Stimulated activated CD4-positive, alpha-beta T cell treated with anti-CD3 and anti-CD28 coated beads, Interleukin-1b, Interleukin-23, amount 100 ng/mL, for 1 hour (primary cell): ENCODE data around the gene TUBA4A.
"Not testable (repeated sequence)": the region's sequence is repeated elsewhere in the genome, so short reads cannot be mapped to it uniquely, and the experiment has no call there.

Experiments used
- DNase-seq, 2 donors: peaks; one replicate each; pipeline ENCODE4 v3.0.0-alpha.2; 2020; ENCODE audit warnings: low read depth in 2 of 2

The TUBA4A gene

DNA sequence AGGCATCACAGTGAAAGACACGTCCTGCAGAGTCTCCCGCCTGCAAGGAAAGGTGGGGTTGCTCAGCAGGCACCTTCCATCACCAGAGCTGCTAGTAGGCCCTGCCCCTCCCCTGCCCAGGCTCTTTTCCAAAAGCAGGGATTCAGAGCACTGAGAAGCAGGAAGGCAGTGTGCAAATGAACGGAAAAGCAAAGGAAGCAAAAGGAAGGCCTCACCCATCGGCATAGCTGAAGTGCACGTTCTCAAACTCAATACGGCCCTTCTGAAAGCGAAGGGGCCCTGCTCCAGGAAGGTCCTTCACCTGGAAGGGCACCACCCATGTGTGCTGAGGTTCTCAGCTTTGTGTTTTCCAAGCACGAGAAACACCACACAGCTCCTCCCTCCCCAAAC is 40.7 kb downstream of the TUBA4A start:
- no peak for DNase-seq

GRCh38 chr2:219210886-219211362 is 42.8 kb downstream of the TUBA4A start:
- DNase-seq = no peak

DNA sequence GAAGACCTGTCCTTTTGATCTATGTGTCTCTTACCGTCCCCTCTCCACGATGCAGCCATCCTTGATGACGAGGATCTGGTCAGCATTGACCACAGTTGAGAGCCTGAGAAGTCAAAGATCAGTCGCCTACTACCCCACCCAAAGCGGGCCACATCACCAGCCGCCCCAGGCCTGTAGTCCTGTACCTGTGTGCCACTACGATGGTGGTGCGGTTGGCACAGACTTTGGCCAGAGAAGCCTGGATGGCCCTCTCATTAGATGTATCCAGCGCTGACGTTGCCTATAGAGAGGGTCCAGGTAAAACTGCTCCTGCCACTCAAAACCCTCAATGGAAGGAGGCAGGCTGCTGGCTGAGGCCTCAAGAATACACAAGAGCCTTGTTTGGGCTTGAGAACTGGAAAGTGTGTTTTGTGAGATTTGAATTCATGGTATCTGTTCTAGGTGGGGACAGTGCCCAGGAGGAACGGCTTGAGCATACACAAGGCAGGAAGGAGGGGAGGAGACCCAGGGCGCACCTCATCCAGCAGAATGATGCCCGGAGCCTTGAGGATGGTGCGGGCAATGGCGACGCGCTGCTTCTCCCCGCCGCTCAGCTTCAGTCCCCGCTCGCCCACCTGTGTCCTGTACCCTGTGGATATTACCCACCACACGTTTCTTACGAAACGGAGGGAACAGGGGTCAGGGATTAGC is 43.4 kb downstream of the TUBA4A start:
- no peak for DNase-seq

DNA sequence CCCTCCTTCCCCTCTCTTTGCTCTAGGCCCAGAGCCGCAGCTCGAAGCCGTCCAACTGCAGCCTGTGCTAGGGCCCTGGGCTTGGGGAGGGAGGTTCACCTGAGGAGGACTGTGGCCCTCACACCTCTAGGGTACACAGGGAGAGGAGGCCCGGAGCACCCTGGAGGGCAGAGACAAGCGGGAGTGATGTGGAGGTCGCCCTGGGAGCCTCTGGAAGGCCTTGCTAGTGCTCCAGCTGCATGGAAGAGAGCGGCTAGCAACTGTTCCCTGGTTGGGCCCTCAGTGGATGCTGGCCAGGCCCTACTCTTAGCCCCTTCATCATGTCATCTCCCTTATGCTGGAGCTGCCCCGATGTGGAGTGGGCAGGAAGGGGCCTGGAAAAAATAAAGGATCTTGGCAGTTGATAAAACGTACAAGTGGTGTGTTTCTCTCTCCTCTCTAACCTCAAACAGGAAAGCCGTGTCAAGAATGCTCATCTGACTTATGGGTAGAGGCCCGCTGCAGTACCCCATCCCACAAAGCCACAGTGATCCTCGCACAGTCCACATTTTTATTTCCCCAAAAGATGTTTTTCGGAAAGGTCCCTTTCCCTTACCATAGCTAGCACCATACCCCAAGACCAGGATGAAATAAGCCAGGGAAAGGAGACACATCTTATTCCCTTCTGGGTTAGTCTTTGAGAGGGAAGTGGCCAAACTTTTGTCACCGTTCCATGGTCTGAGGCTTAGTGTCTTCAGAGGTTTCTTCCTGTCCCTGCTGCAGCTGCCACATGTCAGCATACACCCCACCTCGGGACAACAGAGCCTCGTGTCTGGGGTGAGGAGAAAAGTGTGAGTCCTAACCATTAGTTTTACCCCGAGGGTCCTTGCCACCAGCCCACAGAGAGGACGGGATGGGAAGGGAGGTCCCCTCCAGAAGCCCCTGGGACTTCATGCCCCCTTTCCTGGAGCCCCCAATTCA is 44.2 kb downstream of the TUBA4A start:
- no peak for DNase-seq

GRCh38 chr2:219207884-219208740 is 45.6 kb downstream of the TUBA4A start:
- DNase-seq = no peak

DNA sequence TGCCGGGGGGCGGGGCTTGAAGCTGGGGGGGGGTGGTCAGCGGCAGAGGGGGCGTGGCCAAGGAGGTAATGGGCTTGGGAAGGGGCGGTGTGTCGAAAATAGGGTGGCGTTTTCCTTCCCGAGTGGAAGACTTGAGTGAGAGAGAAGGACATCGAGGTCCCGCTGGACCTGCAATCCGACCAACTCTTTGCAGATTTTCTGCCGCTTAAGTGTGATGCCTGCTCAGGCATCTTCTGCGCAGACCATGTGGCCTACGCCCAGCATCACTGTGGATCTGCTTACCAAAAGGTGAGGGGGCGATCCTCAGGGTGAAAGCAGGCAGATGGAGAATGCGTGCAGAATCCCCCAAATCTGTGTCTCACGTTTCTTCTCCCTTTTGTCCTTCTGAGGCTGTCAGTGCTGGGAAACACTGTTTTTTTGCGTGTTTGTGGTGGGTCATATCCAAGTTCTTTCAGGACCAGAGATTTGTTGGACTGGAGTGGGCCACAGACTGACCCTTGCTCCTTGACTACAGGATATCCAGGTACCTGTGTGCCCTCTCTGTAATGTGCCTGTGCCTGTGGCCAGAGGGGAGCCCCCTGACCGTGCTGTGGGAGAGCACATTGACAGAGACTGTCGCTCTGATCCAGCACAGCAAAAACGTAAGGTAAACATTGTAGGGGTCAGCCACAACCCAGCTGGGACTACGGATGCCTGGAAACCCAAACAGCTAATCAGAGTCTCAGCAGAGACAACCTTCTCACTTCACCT is 46.4 kb downstream of the TUBA4A start:
- DNase-seq = no peak

GRCh38 chr2:219206328-219207133 is 47.2 kb downstream of the TUBA4A start, which contains the start of gene ZFAND2B:
Gene ZFAND2B (plus strand): TSS chr2:219206782. CDS start chr2:219206988, 206 bp downstream.
- peak; percentile 86 to 90 for DNase-seq

DNA sequence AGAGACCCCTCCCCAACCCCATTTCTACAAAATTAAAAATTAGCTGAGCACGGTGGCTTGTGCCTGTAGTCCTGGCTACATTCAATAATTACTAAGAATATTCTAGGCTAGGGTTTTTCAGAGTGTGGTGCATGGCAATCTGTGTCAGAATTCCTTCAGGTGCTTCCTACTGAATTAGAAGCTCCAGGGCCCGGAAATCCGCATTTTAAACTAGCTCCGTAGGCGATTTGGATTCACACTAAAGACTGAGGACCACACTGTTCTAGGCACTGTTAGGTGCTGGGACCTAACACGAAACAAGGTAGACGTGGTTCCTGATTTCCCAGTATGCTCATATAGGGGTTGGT is 47.8 kb downstream of the TUBA4A start:
- DNase-seq = no peak

DNA sequence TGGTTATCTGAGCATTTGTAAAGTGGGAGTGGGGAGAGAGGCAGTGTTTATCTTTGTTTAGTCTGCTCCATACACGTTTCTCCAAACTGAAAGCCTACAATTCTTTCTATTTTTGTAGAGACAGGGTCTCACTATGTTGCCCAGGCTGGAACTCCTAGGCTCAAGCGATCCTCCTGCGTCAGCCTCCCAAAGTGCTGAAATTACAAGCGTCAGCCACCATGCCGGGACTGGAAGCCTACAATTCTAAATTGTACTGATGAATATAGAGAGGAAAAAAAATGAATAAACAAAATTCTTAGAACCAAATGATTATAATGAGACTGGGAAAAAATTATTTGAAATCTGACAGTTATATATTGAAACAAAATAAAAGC is 48.6 kb downstream of the TUBA4A start:
- DNase-seq = no peak

DNA sequence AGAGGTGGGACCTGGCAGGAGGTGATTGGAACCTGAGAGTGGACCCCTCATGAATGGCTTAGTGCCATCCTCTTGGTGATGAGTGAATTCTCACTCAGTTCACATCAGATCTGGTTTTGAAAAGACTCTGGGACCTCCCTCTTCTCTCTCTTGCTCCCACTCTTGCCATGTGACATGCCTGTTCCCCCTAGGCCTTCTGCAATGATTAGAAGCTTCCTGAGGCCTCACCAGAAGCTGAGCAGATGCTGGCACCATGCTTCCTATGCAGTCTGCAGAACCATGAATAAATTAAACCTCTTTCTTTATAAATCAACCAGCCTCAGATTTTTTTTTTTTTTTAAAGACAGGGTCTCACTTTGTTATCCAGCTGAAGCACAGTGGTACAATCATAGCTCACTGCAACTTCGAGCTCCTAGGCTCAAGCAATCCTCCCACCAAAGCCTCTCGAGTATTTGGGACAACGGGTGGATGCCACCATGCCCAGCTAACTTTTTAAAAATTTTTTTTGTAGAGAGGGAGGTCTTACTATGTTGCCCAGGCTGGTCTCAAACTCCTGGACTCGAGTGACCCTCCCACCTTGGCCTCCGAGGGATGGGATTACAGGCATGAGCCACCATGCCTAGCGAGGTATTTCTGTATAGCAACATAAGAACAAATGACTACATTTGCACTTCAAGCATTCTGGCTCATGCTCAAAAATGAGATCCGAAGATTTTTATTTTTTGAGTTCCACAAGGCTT is 49.1 kb downstream of the TUBA4A start:
- DNase-seq = no peak

DNA sequence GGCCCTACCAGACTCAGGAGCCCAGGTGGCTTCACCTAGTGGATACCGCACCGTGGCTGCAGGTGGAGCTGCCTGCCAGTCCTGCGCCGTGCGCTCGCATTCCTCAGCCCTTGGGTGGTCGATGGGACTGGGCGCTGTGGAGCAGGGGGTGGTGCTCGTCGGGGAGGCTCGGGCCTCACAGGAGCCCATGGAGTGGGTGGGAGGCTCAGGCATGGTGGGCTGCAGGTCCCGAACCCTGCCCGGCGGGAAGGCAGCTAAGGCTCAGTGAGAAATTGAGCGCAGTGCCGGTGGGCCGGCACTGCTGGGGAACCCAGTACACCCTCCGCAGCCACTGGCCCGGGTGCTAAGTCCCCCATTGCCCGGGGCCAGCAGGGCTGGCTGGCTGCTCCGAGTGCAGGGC is 52.4 kb downstream of the TUBA4A start:
- not testable (repeated sequence) for DNase-seq

GRCh38 chr2:219200502-219201326 is 53.0 kb downstream of the TUBA4A start:
- DNase-seq = not testable (repeated sequence)
